ENCODE data around the gene COLEC11. TPM values are rescaled to one million over a fixed set of nuclear protein-coding genes. Genes with fewer than 3 reads are reported as not detected.

COLEC11 gene
- total and polyA plus RNA-seq, 2 donors from 2014 or later: 7.6 to 34.6 TPM

GRCh38 chr2:3601561-3602271 lies 6.8 kb downstream of the COLEC11 start:
- TF ChIP-seq, protein P1, sequence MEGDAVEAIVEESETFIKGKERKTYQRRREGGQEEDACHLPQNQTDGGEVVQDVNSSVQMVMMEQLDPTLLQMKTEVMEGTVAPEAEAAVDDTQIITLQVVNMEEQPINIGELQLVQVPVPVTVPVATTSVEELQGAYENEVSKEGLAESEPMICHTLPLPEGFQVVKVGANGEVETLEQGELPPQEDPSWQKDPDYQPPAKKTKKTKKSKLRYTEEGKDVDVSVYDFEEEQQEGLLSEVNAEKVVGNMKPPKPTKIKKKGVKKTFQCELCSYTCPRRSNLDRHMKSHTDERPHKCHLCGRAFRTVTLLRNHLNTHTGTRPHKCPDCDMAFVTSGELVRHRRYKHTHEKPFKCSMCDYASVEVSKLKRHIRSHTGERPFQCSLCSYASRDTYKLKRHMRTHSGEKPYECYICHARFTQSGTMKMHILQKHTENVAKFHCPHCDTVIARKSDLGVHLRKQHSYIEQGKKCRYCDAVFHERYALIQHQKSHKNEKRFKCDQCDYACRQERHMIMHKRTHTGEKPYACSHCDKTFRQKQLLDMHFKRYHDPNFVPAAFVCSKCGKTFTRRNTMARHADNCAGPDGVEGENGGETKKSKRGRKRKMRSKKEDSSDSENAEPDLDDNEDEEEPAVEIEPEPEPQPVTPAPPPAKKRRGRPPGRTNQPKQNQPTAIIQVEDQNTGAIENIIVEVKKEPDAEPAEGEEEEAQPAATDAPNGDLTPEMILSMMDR (IDR thresholded peaks at IDR 0.05; ENCODE audit: borderline replicate concordance, extremely low read depth, insufficient read depth): no peak
- FAIRE-seq (no peak), DNase-seq (peak in 1 of 5 donors; percentile 41)
- Histone ChIP-seq H3K9ac (ENCODE audit: low read length in 3 of 3) (no peak overlapping the region), H3K27me3 (ENCODE audit: control insufficient read depth, insufficient read depth, low read length) (no peaks in the 10 kb centered on the region), H3K27ac (ENCODE audit: low read depth in 2 of 2, low read length in 2 of 2) (no peak overlapping the region), H3K36me3 (ENCODE audit: control insufficient read depth in 2 of 3, insufficient read depth in 3 of 3, low read length in 3 of 3) (no peaks in the 10 kb centered on the region), H3K9me3 (ENCODE audit: control insufficient read depth in 2 of 3, insufficient read depth in 1 of 3, low read length in 3 of 3) (no peaks in the 10 kb centered on the region), H3K4me3 (ENCODE audit: low read length in 3 of 3) (no peak overlapping the region), H3K4me1 (ENCODE audit: control insufficient read depth in 2 of 3, insufficient read depth in 2 of 3, low read depth in 1 of 3, low read length in 3 of 3) (peaks cover 0 to 2% (median 0%) of the 10 kb centered on the region in 3 donors)
- intact Hi-C loops (cut with DNase I): no loop called here

GRCh38 chr2:3602553-3603339 lies 7.8 kb downstream of the COLEC11 start:
- Histone ChIP-seq H3K4me3 (ENCODE audit: low read length in 3 of 3) (peak overlapping the region in 1 of 3 donors; percentile 28), H3K4me1 (ENCODE audit: control insufficient read depth in 2 of 3, insufficient read depth in 2 of 3, low read depth in 1 of 3, low read length in 3 of 3) (peaks cover 0 to 2% (median 0%) of the 10 kb centered on the region in 3 donors), H3K9ac (ENCODE audit: low read length in 3 of 3) (no peak overlapping the region), H3K27ac (ENCODE audit: low read depth in 2 of 2, low read length in 2 of 2) (no peak overlapping the region), H3K9me3 (ENCODE audit: control insufficient read depth in 2 of 3, insufficient read depth in 1 of 3, low read length in 3 of 3) (no peaks in the 10 kb centered on the region), H3K36me3 (ENCODE audit: control insufficient read depth in 2 of 3, insufficient read depth in 3 of 3, low read length in 3 of 3) (no peaks in the 10 kb centered on the region), H3K27me3 (ENCODE audit: control insufficient read depth, insufficient read depth, low read length) (no peaks in the 10 kb centered on the region)
- FAIRE-seq: no peak
- DNase-seq: peak in 1 of 5 donors; percentile 72
- TF ChIP-seq, protein P1 (IDR thresholded peaks at IDR 0.05; ENCODE audit: borderline replicate concordance, extremely low read depth, insufficient read depth): no peak
- intact Hi-C loops (cut with DNase I): no loop called here

- peaks cover 0 to 2% (median 0%) of the 10 kb centered on the region in 3 donors for H3K4me1 ChIP-seq (ENCODE audit: control insufficient read depth in 2 of 3, insufficient read depth in 2 of 3, low read depth in 1 of 3, low read length in 3 of 3)
- H3K27ac ChIP-seq (ENCODE audit: low read depth in 2 of 2, low read length in 2 of 2): peak overlapping the region in 1 of 2 donors; percentile 60
- H3K27me3 ChIP-seq (ENCODE audit: control insufficient read depth, insufficient read depth, low read length): no peaks in the 10 kb centered on the region
- no peaks in the 10 kb centered on the region for H3K36me3 ChIP-seq (ENCODE audit: control insufficient read depth in 2 of 3, insufficient read depth in 3 of 3, low read length in 3 of 3)
- FAIRE-seq (no peak), DNase-seq (peak in 1 of 5 donors; percentile 53)
- no peak overlapping the region for H3K4me3 ChIP-seq (ENCODE audit: low read length in 3 of 3)
- no peaks in the 10 kb centered on the region for H3K9me3 ChIP-seq (ENCODE audit: control insufficient read depth in 2 of 3, insufficient read depth in 1 of 3, low read length in 3 of 3)
- TF ChIP-seq, protein P1 (IDR thresholded peaks at IDR 0.05; ENCODE audit: borderline replicate concordance, extremely low read depth, insufficient read depth): no peak
- no peak overlapping the region for H3K9ac ChIP-seq (ENCODE audit: low read length in 3 of 3)
- intact Hi-C loops (cut with DNase I): no loop called here
These were observed 8.8 kb downstream of the COLEC11 start for GRCh38 chr2:3603536-3604206.

All from kidney (tissue), 14 donors.